Tibial artery (tissue), 4 donors: Measurements from ENCODE around the gene DTNB.

Experiments
- DNase-seq, 2 donors: peaks; one replicate each; pipeline ENCODE4 v3.0.0-alpha.2; 2019
- H3K27ac ChIP-seq, 2 donors: fragments of 200-600 bp; sonication (generic) in 1 of 2; 1 replicate in 1 of 2; 2 replicates in 1 of 2; pipeline ENCODE4 v1.5.1; 2018 to 2019; ENCODE audit warnings: mild to moderate bottlenecking in 1 of 2
- H3K27me3 ChIP-seq, 2 donors: fragments of 200-600 bp; sonication (generic) in 1 of 2; one replicate each; pipeline versions ENCODE4 v1.5.1 to v1.6.0; 2016 to 2019
- H3K36me3 ChIP-seq, 3 donors: fragments of 200-600 bp; sonication (generic) in 2 of 3; one replicate each; pipeline ENCODE4 v1.5.1; 2016 to 2019; ENCODE audit warnings: mild to moderate bottlenecking in 2 of 3
- H3K4me1 ChIP-seq, 4 donors: fragments of 200-600 bp; sonication (generic) in 2 of 4; 1 replicate in 3 of 4; 2 replicates in 1 of 4; pipeline ENCODE4 v1.5.1; 2016 to 2019
- H3K4me3 ChIP-seq, 2 donors: fragments of 200-600 bp; sonication (generic) in 1 of 2; 1 replicate in 1 of 2; 2 replicates in 1 of 2; pipeline ENCODE4 v1.5.1; 2018 to 2019; ENCODE audit warnings: mild to moderate bottlenecking in 2 of 2
- H3K9me3 ChIP-seq, 3 donors: fragments of 200-600 bp; sonication (generic) in 1 of 3; one replicate each; pipeline ENCODE4 v1.5.1; 2016 to 2019
- CTCF ChIP-seq, 2 experiments: fragments of 200-600 bp in 1 of 2; fragments of 450-650 bp in 1 of 2; IDR thresholded peaks; one replicate each; pipeline ENCODE4 v1.5.1; 2017 to 2019; ENCODE audit warnings: antibody characterized with exemption in 2 of 2, mild to moderate bottlenecking in 1 of 2, moderate library complexity in 1 of 2
- intact Hi-C: fragments of 100-400 bp; cut with DNase I; formaldehyde crosslinking; loops from one replicate; pipeline ENCODE4 v1.15.0; 2023; ENCODE audit warnings: low total_unique reads

DTNB gene

GRCh38 chr2:25437881-25438662, 235.3 kb downstream of the DTNB start:
- no peak overlapping the region for H3K4me3 ChIP-seq
- TF ChIP-seq CTCF (IDR thresholded peaks at IDR 0.05) = no peak
- no peak overlapping the region for H3K27ac ChIP-seq
- intact Hi-C loops = no loop called here
- no peaks in the 10 kb centered on the region for H3K27me3 ChIP-seq
- no peak for DNase-seq
- no peaks in the 10 kb centered on the region for H3K9me3 ChIP-seq
- H3K36me3 ChIP-seq = peaks cover 5 to 19% (median 11%) of the 10 kb centered on the region in 3 donors
- no peaks in the 10 kb centered on the region for H3K4me1 ChIP-seq

GRCh38 chr2:25435421-25435820, 238.0 kb downstream of the DTNB start:
- H3K4me1 ChIP-seq = no peaks in the 10 kb centered on the region
- no peaks in the 10 kb centered on the region for H3K9me3 ChIP-seq
- H3K36me3 ChIP-seq = peaks cover 5 to 24% (median 11%) of the 10 kb centered on the region in 3 donors
- no peak overlapping the region for H3K4me3 ChIP-seq
- intact Hi-C loops = no loop called here
- no peaks in the 10 kb centered on the region for H3K27me3 ChIP-seq
- no peak for DNase-seq
- no peak overlapping the region for H3K27ac ChIP-seq
- TF ChIP-seq CTCF (IDR thresholded peaks at IDR 0.05) = no peak

GRCh38 chr2:25431604-25432003, 241.8 kb downstream of the DTNB start:
- peaks cover 9 to 28% (median 11%) of the 10 kb centered on the region in 3 donors for H3K36me3 ChIP-seq
- H3K27ac ChIP-seq = no peak overlapping the region
- intact Hi-C loops = no loop called here
- no peak for TF ChIP-seq CTCF (IDR thresholded peaks at IDR 0.05)
- no peaks in the 10 kb centered on the region for H3K27me3 ChIP-seq
- H3K4me3 ChIP-seq = no peak overlapping the region
- DNase-seq = no peak
- no peaks in the 10 kb centered on the region for H3K4me1 ChIP-seq
- H3K9me3 ChIP-seq = no peaks in the 10 kb centered on the region

- no peak overlapping the region for H3K27ac ChIP-seq
- H3K36me3 ChIP-seq = peaks cover 2 to 18% (median 5%) of the 10 kb centered on the region in 3 donors
- no peak for TF ChIP-seq CTCF (IDR thresholded peaks at IDR 0.05)
- intact Hi-C loops = no loop called here
- H3K27me3 ChIP-seq = no peaks in the 10 kb centered on the region
- H3K9me3 ChIP-seq = no peaks in the 10 kb centered on the region
- no peaks in the 10 kb centered on the region for H3K4me1 ChIP-seq
- no peak for DNase-seq
- no peak overlapping the region for H3K4me3 ChIP-seq
Observed at GRCh38 chr2:25430556-25430955, 242.8 kb downstream of the DTNB start.

- DNase-seq = no peak
- Histone ChIP-seq H3K36me3 (peaks cover 0 to 4% (median 4%) of the 10 kb centered on the region in 3 donors), H3K4me3 (no peak overlapping the region), H3K27me3 (no peaks in the 10 kb centered on the region), H3K9me3 (no peaks in the 10 kb centered on the region), H3K27ac (no peak overlapping the region), H3K4me1 (no peaks in the 10 kb centered on the region)
- no peak for TF ChIP-seq CTCF (IDR thresholded peaks at IDR 0.05)
- intact Hi-C loops = no loop called here
Observed at GRCh38 chr2:25426326-25426725, 247.1 kb downstream of the DTNB start.
